ENCODE results near the gene FUT1.
A peak's percentile ranks its signal among the peaks of the same experiment; 100 is the strongest.

Gene FUT1

GRCh38 chr19:48715681-48716171, 36.7 kb downstream of the FUT1 start:
- no peak for ATAC-seq

- ATAC-seq = no peak
Observed at GRCh38 chr19:48714759-48715675, 37.4 kb downstream of the FUT1 start.

- ATAC-seq = peak; percentile 91 to 92
Observed at GRCh38 chr19:48713864-48714755, 38.3 kb downstream of the FUT1 start.

- no peak for ATAC-seq
Observed at GRCh38 chr19:48713041-48713863, 39.2 kb downstream of the FUT1 start.

- no peak for ATAC-seq
Observed at GRCh38 chr19:48711106-48711662, 41.3 kb downstream of the FUT1 start.

GRCh38 chr19:48708471-48708870, 44.0 kb downstream of the FUT1 start:
- no peak for ATAC-seq

- no peak for ATAC-seq
Observed at GRCh38 chr19:48705431-48705830, 47.0 kb downstream of the FUT1 start.

GRCh38 chr19:48703316-48703715, 49.1 kb downstream of the FUT1 start:
- no peak for ATAC-seq

GRCh38 chr19:48702701-48703100, 49.7 kb downstream of the FUT1 start:
- no peak for ATAC-seq

- ATAC-seq = no peak
Observed at GRCh38 chr19:48698046-48698445, 54.4 kb downstream of the FUT1 start.

Data from activated CD4-positive, CD25-positive, alpha-beta regulatory T cell treated with anti-CD3 and anti-CD28 coated beads, Interleukin-2, amount 50 U/mL, for 24 hours (primary cell).